DOHH2 (cell line): ENCODE results near the gene SMCO4.

ENCODE experiments used
- H3F3A ChIP-seq: fragments of 200-600 bp; sonication (generic), shearing (Covaris generic); 2 replicates; pipeline ENCODE4 v1.6.0; 2016; ENCODE audit warnings: antibody characterized with exemption, mild to moderate bottlenecking; ENCODE audit not compliant: control insufficient read depth, insufficient read depth
- H3K27ac ChIP-seq: fragments of 200-600 bp; sonication (generic); 2 replicates; pipeline ENCODE4 v1.5.1; 2014; ENCODE audit warnings: low read depth, mild to moderate bottlenecking, low read length, moderate library complexity
- H3K27me3 ChIP-seq: fragments of 200-600 bp; sonication (generic); 2 replicates; pipeline ENCODE4 v1.6.1; 2014; ENCODE audit warnings: mild to moderate bottlenecking, low read length, mixed read lengths; ENCODE audit not compliant: control insufficient read depth
- H3K36me3 ChIP-seq: fragments of 200-600 bp; sonication (generic); 2 replicates; pipeline ENCODE4 v1.6.1; 2014; ENCODE audit warnings: mild to moderate bottlenecking, low read length, moderate library complexity, mixed read lengths; ENCODE audit not compliant: control insufficient read depth
- H3K4me1 ChIP-seq: fragments of 200-600 bp; sonication (generic); 2 replicates; pipeline ENCODE4 v1.6.1; 2014; ENCODE audit warnings: mild to moderate bottlenecking, low read length, mixed read lengths; ENCODE audit not compliant: control insufficient read depth
- H3K4me2 ChIP-seq: fragments of 200-600 bp; sonication (generic); 2 replicates; pipeline ENCODE4 v1.6.0; 2014; ENCODE audit warnings: mild to moderate bottlenecking, low read length, moderate library complexity
- H3K4me3 ChIP-seq: fragments of 200-600 bp; sonication (generic); 2 replicates; pipeline ENCODE4 v1.5.1; 2014; ENCODE audit warnings: mild to moderate bottlenecking, low read length, mixed read lengths
- H3K79me2 ChIP-seq: fragments of 200-600 bp; sonication (generic); 2 replicates; pipeline ENCODE4 v1.6.1; 2014; ENCODE audit warnings: mild to moderate bottlenecking, low read length, mixed read lengths; ENCODE audit not compliant: control insufficient read depth
- H3K9me2 ChIP-seq: fragments of 200-600 bp; sonication (generic); replicated peaks from 2 replicates; pipeline ENCODE4 v1.6.1; 2014; ENCODE audit warnings: mild to moderate bottlenecking, low read length, mixed read lengths; ENCODE audit not compliant: control insufficient read depth
- H3K9me3 ChIP-seq: fragments of 200-600 bp; sonication (generic); 2 replicates; pipeline ENCODE4 v1.6.1; 2014; ENCODE audit warnings: antibody characterized with exemption, low read length, mixed read lengths; ENCODE audit not compliant: control insufficient read depth, insufficient read depth
- H4K20me1 ChIP-seq: fragments of 200-600 bp; sonication (generic); 2 replicates; pipeline ENCODE4 v1.6.0; 2014; ENCODE audit warnings: low read depth, mild to moderate bottlenecking, antibody characterized with exemption, low read length, moderate library complexity; ENCODE audit not compliant: control insufficient read depth, insufficient read depth
- CTCF ChIP-seq: fragments of 200-600 bp; sonication (generic); IDR thresholded peaks from one replicate; pipeline ENCODE4 v1.5.1; 2014; ENCODE audit warnings: antibody characterized with exemption, mild to moderate bottlenecking, low read depth, low read length; ENCODE audit not compliant: poor library complexity, severe bottlenecking
- EZH2phosphoT487 ChIP-seq: fragments of 200-600 bp; sonication (generic); IDR thresholded peaks from 2 replicates; pipeline ENCODE4 v1.6.1; 2017; ENCODE audit warnings: borderline replicate concordance, mild to moderate bottlenecking, antibody characterized with exemption, low read length, moderate library complexity, mixed read lengths

Gene SMCO4

GRCh38 chr11:93570759-93571413 is 27.7 kb upstream of the SMCO4 start:
- no peaks in the 10 kb centered on the region for H3K79me2 ChIP-seq
- H3K4me3 ChIP-seq: no peak overlapping the region
- H4K20me1 ChIP-seq: no peaks in the 10 kb centered on the region
- no peaks in the 10 kb centered on the region for H3K36me3 ChIP-seq
- no peaks in the 10 kb centered on the region for H3K4me1 ChIP-seq
- H3K9me2 ChIP-seq: no peaks in the 10 kb centered on the region
- H3K27ac ChIP-seq: no peak overlapping the region
- peaks cover 5% of the 10 kb centered on the region for H3K27me3 ChIP-seq
- H3K9me3 ChIP-seq: no peaks in the 10 kb centered on the region
- no peaks in the 10 kb centered on the region for H3F3A ChIP-seq
- no peak overlapping the region for H3K4me2 ChIP-seq
- TF ChIP-seq EZH2phosphoT487 (no peak), CTCF (no peak)

GRCh38 chr11:93569496-93569895 is 26.3 kb upstream of the SMCO4 start:
- Histone ChIP-seq H3K4me1 (no peaks in the 10 kb centered on the region), H3K36me3 (no peaks in the 10 kb centered on the region), H3K4me2 (no peak overlapping the region), H3K4me3 (no peak overlapping the region), H3K27me3 (peaks cover 4% of the 10 kb centered on the region), H3F3A (no peaks in the 10 kb centered on the region), H3K9me2 (no peaks in the 10 kb centered on the region), H4K20me1 (no peaks in the 10 kb centered on the region), H3K79me2 (no peaks in the 10 kb centered on the region), H3K9me3 (no peaks in the 10 kb centered on the region), H3K27ac (no peak overlapping the region)
- no peak for TF ChIP-seq EZH2phosphoT487
- TF ChIP-seq CTCF: no peak

GRCh38 chr11:93568726-93569125 is 25.5 kb upstream of the SMCO4 start:
- H3K27me3 ChIP-seq: peaks cover 4% of the 10 kb centered on the region
- H4K20me1 ChIP-seq: no peaks in the 10 kb centered on the region
- no peaks in the 10 kb centered on the region for H3K79me2 ChIP-seq
- no peak for TF ChIP-seq CTCF
- TF ChIP-seq EZH2phosphoT487: no peak
- no peaks in the 10 kb centered on the region for H3K9me3 ChIP-seq
- H3K27ac ChIP-seq: no peak overlapping the region
- no peaks in the 10 kb centered on the region for H3F3A ChIP-seq
- H3K9me2 ChIP-seq: no peaks in the 10 kb centered on the region
- H3K4me1 ChIP-seq: no peaks in the 10 kb centered on the region
- no peaks in the 10 kb centered on the region for H3K36me3 ChIP-seq
- H3K4me2 ChIP-seq: no peak overlapping the region
- no peak overlapping the region for H3K4me3 ChIP-seq

- Histone ChIP-seq H3F3A (no peaks in the 10 kb centered on the region), H3K36me3 (no peaks in the 10 kb centered on the region), H3K4me1 (no peaks in the 10 kb centered on the region), H3K9me3 (no peaks in the 10 kb centered on the region), H3K9me2 (no peaks in the 10 kb centered on the region), H3K27me3 (peaks cover 4% of the 10 kb centered on the region), H3K4me2 (no peak overlapping the region), H3K4me3 (no peak overlapping the region), H3K79me2 (no peaks in the 10 kb centered on the region), H4K20me1 (no peaks in the 10 kb centered on the region), H3K27ac (no peak overlapping the region)
- TF ChIP-seq CTCF (no peak), EZH2phosphoT487 (no peak)
These were observed 24.3 kb upstream of the SMCO4 start for GRCh38 chr11:93567401-93567895.
